ENCODE measurements around the gene OR51D1. TPM values are rescaled to one million over a fixed set of nuclear protein-coding genes. Genes with fewer than 3 reads are reported as not detected.

Gene OR51D1
- total and polyA plus RNA-seq, 2 donors (not counting 1 experiment from before 2014, with no cell fraction given) = not detected

Other genes with a start within 250 kb of the OR51D1 start
- gene TRIM21, start 243.8 kb upstream of the OR51D1 start, total RNA-seq = 25.2 and 28.4 TPM in 2 replicates
- gene TRIM21, start 243.8 kb upstream of the OR51D1 start, polyA plus RNA-seq = 22.9 and 30.5 TPM in 2 replicates
- not detected in 2 replicates for gene OR52K2, start 188.2 kb upstream of the OR51D1 start, total RNA-seq
- not detected in 2 replicates for gene OR52K2, start 188.2 kb upstream of the OR51D1 start, polyA plus RNA-seq
- not detected in 2 replicates for gene OR52K1, start 154.8 kb upstream of the OR51D1 start, total RNA-seq
- gene OR52K1, start 154.8 kb upstream of the OR51D1 start, polyA plus RNA-seq = not detected in 2 replicates
- gene OR52M1, start 92.3 kb upstream of the OR51D1 start, total RNA-seq = not detected in 2 replicates
- not detected in 2 replicates for gene OR52M1, start 92.3 kb upstream of the OR51D1 start, polyA plus RNA-seq
- not detected in 2 replicates for gene OR52I2, start 55.7 kb upstream of the OR51D1 start, total RNA-seq
- not detected in 2 replicates for gene OR52I2, start 55.7 kb upstream of the OR51D1 start, polyA plus RNA-seq
- gene OR52I1, start 43.4 kb upstream of the OR51D1 start, total RNA-seq = not detected in 2 replicates
- gene OR52I1, start 43.4 kb upstream of the OR51D1 start, polyA plus RNA-seq = not detected in 2 replicates
- 11.1 and 12.1 TPM in 2 replicates for gene TRIM68, start 29.2 kb upstream of the OR51D1 start, total RNA-seq
- gene TRIM68, start 29.2 kb upstream of the OR51D1 start, polyA plus RNA-seq = 6.5 and 6.6 TPM in 2 replicates
- gene OR51E1, start 6.5 kb downstream of the OR51D1 start, total RNA-seq = not detected in 2 replicates
- gene OR51E1, start 6.5 kb downstream of the OR51D1 start, polyA plus RNA-seq = not detected in 2 replicates
- gene OR51E2, start 60.4 kb downstream of the OR51D1 start, total RNA-seq = not detected in 2 replicates
- 0.02 TPM in 1 of 2 replicates, not detected in the other for gene OR51E2, start 60.4 kb downstream of the OR51D1 start, polyA plus RNA-seq
- not detected in 2 replicates for gene MMP26, start 67.3 kb downstream of the OR51D1 start, total RNA-seq
- gene MMP26, start 67.3 kb downstream of the OR51D1 start, polyA plus RNA-seq = not detected in 2 replicates
- not detected in 2 replicates for gene OR51F1, start 132.5 kb downstream of the OR51D1 start, total RNA-seq
- not detected in 2 replicates for gene OR51F1, start 132.5 kb downstream of the OR51D1 start, polyA plus RNA-seq
- gene OR52R1, start 166.9 kb downstream of the OR51D1 start, total RNA-seq = not detected in 2 replicates
- not detected in 2 replicates for gene OR52R1, start 166.9 kb downstream of the OR51D1 start, polyA plus RNA-seq
- not detected in 2 replicates for gene OR51F2, start 183.8 kb downstream of the OR51D1 start, total RNA-seq
- gene OR51F2, start 183.8 kb downstream of the OR51D1 start, polyA plus RNA-seq = not detected in 2 replicates
- gene OR51S1, start 211.7 kb downstream of the OR51D1 start, total RNA-seq = not detected in 2 replicates
- not detected in 2 replicates for gene OR51S1, start 211.7 kb downstream of the OR51D1 start, polyA plus RNA-seq
- not detected in 2 replicates for gene OR51T1, start 244.4 kb downstream of the OR51D1 start, total RNA-seq
- not detected in 2 replicates for gene OR51T1, start 244.4 kb downstream of the OR51D1 start, polyA plus RNA-seq